BJ (cell line): Measurements from ENCODE around the gene SCG3. TPM values are rescaled to one million over a fixed set of nuclear protein-coding genes. Genes with fewer than 3 reads are reported as not detected.

ENCODE experiments used
- CTCF ChIA-PET: fragments of 350-600 bp; formaldehyde crosslinking; extraction: SDS; loops from one replicate; lab custom pipeline; 2021; ENCODE audit warnings: antibody characterized with exemption, inconsistent platforms; lab: Yijun Ruan, JAX
- POLR2A ChIA-PET: fragments of 300-600 bp; sonication (Branson Sonifier 250); formaldehyde crosslinking; extraction: SDS; loops from one replicate; lab custom pipeline; 2021; ENCODE audit warnings: antibody characterized with exemption; lab: Charles Lee
- DNase-seq: peaks from one replicate; pipeline ENCODE4 v3.0.0-alpha.2; 2011; ENCODE audit warnings: low read depth
- H3K27me3 ChIP-seq: 2 replicates; pipeline ENCODE4 v1.6.0; 2011; ENCODE audit warnings: low read length; ENCODE audit not compliant: control insufficient read depth, insufficient read depth
- H3K36me3 ChIP-seq: 2 replicates; pipeline ENCODE4 v1.5.1; 2011; ENCODE audit warnings: low read length; ENCODE audit not compliant: control insufficient read depth, insufficient read depth
- H3K4me3 ChIP-seq: 2 replicates; pipeline ENCODE4 v1.5.1; 2011; ENCODE audit warnings: low read depth, mild to moderate bottlenecking, control low read depth, low read length
- CTCF ChIP-seq: IDR thresholded peaks from 2 replicates; pipeline ENCODE4 v1.5.1; 2011; ENCODE audit warnings: low read depth, mild to moderate bottlenecking, control low read depth, inconsistent platforms, low read length, moderate library complexity; ENCODE audit not compliant: insufficient read depth
- polyA plus RNA-seq: library from polyadenylated mRNA; depleted of rRNA; stranded (reverse); fragments of >200 nt; gene quantifications from 2 replicates; pipeline ENCODE4 v1.2.3, GENCODE V29; 2011

The SCG3 gene
- polyA plus RNA-seq, 1 experiment = not detected

DNA sequence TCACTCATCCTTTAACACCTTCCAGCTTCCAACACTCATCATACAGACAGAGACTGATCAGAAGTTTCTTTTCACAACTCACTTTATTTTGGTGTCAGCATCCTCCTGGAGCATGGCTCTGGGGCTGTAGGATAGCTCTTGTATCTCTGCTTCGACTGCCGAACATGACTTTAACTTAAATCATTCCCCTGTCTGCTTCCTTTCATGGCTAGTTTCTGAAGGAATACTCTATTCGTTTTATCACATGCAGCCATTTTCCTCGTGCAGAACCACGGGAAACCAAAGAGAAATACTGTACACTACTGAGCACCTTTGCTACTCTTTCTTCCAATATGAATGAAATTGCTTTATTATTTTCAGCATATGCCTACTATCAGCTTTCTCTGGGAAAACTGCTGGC is 68.0 kb downstream of the SCG3 start:
- no peak for TF ChIP-seq CTCF
- ChIA-PET CTCF (interaction anchor here (1.1 to 1.2 kb wide), 2 partner anchors 9 to 12 kb away, joined by 4 to 7 read pairs; partner anchors contain the start of gene LYSMD2), POLR2A (no interaction called here)
- no peak overlapping the region for H3K4me3 ChIP-seq
- H3K27me3 ChIP-seq = peaks cover 12% of the 10 kb centered on the region
- DNase-seq = no peak
- no peaks in the 10 kb centered on the region for H3K36me3 ChIP-seq

DNA sequence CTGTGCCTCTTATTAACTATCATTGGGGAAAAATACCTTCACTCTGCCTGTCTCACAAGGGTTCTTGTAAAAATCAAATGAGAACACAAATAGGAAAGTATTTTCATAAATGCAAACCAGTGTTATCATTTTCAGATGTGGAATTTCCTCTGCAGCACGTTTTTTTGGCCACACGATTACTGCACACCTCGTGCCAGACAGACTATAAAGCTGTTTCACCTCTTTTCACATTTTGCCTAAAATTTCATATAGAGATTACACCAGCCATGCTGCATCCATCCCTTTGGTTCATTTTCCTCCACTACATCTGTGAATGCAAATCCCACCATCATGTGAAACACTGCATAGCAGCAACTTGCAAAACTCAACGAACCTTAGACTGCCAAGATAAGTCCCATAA is 68.9 kb downstream of the SCG3 start:
- Histone ChIP-seq H3K36me3 (no peaks in the 10 kb centered on the region), H3K27me3 (peaks cover 12% of the 10 kb centered on the region), H3K4me3 (no peak overlapping the region)
- TF ChIP-seq CTCF = no peak
- DNase-seq = no peak
- POLR2A ChIA-PET = no interaction called here
- CTCF ChIA-PET = interaction anchor here (1.1 kb wide), 1 partner anchor 27 kb away, joined by 3 read pairs; no protein-coding TSS in a partner anchor

DNA sequence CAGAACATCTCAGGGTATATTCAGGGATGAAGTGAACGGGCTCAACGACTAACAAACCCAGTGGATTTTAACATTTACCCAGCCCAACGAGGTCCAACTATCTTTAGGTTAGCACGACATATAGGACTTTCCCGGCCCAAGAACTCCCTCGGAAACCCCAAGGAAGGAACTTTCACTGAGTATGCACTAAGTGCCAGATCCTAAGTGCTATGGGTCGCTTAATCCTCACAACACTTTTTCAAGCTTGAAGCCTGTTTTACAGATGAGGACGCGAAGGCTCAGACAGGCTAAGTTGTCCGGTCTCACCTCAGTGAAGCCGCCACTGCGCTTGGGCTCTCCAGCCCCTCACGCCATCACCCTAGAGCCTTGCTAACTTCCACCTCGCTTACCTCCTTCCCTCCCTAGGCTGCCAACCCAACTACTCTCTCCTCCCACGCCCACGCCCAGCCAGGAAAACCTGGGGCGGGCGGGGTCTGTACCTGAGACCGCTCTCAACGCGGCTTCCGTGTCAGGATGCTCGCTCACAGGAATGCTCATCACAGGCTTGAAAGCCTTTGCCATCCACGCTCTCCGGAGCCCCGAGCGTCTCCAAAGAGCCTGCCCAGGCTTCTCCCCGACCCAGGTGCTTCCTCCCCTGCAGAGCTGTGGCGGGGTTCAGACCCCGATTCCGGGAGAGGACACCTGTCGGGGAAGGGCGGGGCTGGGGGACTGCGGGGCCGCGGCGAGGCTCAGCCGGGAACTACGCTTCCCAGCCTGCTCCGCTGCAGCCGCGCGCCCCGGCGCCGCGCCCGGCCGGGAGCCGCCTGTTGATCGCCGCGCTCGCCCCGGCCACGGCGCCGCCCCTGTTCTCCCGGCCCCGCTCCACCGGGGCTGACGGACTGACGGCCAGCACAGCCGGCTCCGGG is 69.7 kb downstream of the SCG3 start, which contains the start of gene TMOD2:
TSS of gene TMOD2 (plus strand) at position 806 of the 905 bp plus-strand sequence. CDS start 14,845 bp downstream, outside the sequence.
- CTCF ChIA-PET = interaction anchor here (1.0 to 1.1 kb wide), 2 partner anchors 18 to 26 kb away, joined by 3 read pairs; no protein-coding TSS in a partner anchor
- H3K36me3 ChIP-seq = no peaks in the 10 kb centered on the region
- POLR2A ChIA-PET = no interaction called here
- DNase-seq = no peak
- H3K27me3 ChIP-seq = peaks cover 12% of the 10 kb centered on the region
- peak within 1 kb of the TSS; percentile 51 for H3K4me3 ChIP-seq
- TF ChIP-seq CTCF = no peak

- Histone ChIP-seq H3K27me3 (peaks cover 12% of the 10 kb centered on the region), H3K4me3 (peak overlapping the region; percentile 51), H3K36me3 (no peaks in the 10 kb centered on the region)
- no peak for DNase-seq
- no peak for TF ChIP-seq CTCF
- ChIA-PET CTCF (interaction anchor here (0.5 to 1.0 kb wide), 3 partner anchors 17 to 189 kb away, joined by 3 read pairs; no protein-coding TSS in a partner anchor), POLR2A (no interaction called here)
Measured at GRCh38 chr15:51751697-51752683, 70.7 kb downstream of the SCG3 start.
